CD4-positive, alpha-beta T cell treated with Interleukin-4 for 1 hour (primary cell): ENCODE results near the gene WDR36.

Experiments
- DNase-seq, 2 donors: peaks; one replicate each; pipeline ENCODE4 v3.0.0-alpha.2; 2020 to 2022

WDR36 gene

GRCh38 chr5:111092062-111092853 is at the start of gene WDR36:
Gene WDR36, plus strand, starts transcription at chr5:111092348. Its CDS starts 109 bp downstream, at chr5:111092457.
- DNase-seq = peak; percentile 88 to 93

DNA sequence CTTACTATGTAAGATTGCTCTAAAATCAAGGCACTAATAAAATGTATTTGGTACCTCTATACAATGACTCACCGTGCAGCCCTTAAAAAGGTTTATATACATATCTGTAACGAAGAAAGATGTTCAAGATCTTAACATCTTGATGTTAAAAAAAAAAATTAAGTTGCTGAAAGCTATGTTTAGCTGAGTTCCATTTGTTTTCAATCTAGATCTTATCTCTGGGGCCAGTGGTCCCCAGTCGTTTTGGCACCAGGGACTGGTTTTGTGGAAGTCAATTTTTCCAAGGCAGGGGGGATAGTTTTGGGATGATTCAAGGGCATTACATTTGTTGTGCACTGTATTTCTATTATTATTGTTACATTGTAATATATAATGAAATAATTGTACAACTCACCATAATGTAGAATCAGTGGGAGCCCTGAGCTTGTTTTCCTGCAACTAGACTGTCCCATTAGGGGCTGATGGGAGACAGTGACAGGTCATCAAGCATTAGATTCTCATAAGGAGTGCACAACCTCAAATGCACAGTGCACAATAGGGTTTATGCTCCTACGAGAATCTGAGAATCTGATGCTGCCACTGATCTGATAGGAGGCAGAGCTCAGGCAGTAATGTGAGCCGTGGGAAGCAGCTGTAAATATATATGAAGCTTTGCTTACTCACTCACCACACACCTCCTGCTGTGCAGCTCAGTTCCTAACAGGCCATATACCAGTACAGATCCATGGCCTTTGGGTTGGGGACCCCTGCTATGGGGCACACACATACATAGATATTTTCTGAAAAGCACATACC is 48.2 kb upstream of the WDR36 start:
- DNase-seq = no peak

DNA sequence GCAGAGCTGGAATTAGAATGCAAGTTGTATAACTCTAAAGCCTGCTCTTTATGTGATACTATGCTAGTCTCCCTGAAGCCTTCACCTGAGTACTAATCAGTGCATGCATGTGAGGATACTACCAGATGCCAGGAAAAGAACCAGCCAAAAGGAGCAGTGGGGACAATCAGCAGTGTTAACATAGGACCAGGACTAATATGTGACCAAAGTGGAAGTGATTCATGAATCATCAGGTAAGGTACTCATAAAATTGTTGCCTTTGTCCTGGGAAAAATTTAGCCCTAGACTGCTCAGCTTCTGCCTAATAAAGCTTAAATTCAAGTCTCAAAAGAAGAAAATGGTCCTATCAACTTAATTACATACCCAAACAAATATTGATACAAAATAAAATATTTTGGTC is 34.1 kb upstream of the WDR36 start:
- DNase-seq = no peak

DNA sequence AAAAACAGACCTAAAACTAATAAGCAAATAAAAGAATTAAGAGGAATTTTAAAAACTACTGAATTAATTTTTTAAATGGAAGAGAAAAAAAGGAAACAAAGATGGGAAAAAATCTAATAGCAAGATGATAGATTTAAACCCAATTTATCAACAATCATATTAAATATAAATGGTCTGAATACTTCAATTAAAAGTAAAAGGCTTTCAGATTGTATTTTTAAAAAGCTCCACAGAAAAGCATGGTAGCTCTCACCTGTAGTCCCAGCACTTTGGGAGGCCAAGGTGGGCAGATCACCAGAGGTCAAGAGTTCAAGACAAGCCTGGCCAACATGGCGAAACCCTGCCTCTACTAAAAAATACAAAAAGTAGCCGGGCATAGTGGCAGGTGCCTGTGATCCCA is 32.0 kb upstream of the WDR36 start:
- no peak for DNase-seq

DNA sequence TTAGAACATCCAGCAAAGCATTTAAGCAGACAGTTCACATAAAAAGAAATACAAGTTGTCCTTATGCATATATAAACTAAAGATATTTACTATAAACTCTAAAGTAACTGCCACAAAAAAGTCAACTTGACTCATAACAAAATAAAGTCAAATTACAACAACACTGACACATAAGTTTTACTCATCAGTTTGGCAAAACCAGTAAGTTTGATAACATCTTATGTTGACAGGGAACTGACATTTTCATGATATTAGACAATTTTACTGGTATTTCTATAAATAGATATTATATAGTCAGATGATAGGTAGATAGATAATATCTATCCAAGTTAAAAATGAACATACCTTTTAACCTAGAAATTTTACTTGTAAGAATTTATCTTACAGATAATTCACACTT is 30.5 kb upstream of the WDR36 start:
- no peak for DNase-seq

DNA sequence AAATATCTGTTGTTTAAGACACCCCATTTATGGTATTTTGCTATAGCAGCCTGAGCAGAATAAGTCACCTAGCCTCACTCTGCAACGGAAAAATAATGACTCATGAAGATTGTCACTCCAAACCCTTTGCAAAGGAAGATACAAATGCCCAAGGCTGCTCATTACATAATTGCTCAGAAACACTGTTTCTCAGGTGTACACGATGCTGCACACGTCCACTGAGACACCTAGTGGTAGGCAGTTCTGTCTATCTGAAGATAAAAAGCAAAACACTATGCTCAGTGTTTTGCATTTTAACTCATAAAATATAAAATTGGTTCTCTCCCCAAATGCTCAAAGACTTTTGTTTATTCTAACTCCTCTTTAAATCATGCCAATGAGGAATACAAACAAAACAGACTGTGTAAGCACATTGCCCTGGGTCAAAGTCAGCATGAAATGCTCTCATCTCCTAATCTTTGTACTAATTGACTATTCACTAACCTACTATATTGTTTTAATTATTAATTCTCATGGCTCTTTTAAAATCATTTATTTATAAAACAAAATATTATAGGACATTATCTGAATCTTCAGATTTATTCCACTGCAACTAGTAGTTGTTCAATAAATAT is 28.3 kb upstream of the WDR36 start:
- no peak for DNase-seq

DNA sequence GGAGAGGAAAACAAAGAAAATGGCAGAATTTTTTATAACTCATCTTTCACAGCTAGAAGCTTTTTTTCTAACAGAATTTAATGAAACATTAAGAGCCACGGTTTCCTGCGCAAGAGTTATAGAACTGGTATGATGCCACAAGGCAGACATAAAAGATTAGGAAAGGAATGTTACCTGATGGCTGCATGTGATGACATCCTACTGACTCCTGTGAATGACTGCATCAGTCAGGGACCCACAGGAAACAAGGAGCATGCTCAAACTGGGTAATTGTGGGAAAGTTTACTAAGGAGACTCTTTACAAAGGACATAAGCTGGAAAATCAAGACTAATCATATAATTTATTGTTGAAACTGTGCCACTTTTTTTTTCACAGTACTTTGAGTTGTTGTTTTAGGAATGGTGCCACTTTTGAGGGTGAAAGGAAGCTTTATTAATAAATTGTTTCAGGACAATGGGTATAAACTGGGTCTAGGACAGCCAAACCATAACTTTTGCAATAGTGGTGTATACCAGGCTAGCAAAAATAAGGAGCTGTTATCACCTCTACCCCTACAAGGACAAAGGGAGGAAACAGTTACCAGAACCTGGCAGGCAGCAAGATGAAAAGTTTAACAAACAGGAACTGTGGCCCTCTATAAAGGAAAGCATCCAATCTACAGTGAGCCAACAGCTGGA is 25.7 kb upstream of the WDR36 start:
- DNase-seq = no peak

DNA sequence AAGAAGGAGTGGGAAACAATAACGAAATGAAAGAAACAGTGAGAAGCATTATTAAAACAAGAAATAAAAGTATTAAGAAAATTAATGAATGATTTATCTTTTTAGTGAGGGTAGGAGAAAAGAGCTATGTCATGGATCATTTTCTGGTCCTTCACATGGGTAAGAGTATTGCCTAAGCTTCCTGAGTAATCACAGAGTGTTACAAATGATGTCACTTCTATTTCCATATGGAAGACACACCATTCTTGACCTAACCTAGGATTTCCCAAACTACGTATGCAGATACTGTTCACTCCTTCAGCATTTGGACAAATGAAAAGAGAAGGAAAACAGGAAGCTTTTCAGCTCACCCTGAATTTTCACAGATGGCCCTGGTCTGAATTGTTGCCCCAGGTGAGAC is 23.9 kb upstream of the WDR36 start:
- no peak for DNase-seq

DNA sequence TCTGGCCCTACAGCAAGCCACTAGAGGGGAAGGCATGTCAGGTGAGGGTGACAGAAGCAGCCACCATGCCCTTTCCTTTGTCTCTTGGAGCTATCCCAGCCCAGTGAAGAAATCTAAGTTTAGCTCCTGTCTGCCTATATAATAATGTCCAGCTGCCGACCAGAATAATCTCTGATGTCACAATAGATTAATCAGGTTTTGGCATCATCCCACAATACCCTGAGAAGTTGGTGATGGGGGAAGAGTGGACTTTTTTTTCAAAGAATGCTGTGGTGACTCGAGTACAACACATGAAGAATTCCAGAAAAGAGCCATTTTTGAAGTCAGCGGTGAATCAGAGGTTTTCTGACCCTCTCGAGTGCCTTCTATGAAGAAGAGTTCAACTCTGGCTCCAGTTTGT is 22.3 kb upstream of the WDR36 start:
- no peak for DNase-seq

DNA sequence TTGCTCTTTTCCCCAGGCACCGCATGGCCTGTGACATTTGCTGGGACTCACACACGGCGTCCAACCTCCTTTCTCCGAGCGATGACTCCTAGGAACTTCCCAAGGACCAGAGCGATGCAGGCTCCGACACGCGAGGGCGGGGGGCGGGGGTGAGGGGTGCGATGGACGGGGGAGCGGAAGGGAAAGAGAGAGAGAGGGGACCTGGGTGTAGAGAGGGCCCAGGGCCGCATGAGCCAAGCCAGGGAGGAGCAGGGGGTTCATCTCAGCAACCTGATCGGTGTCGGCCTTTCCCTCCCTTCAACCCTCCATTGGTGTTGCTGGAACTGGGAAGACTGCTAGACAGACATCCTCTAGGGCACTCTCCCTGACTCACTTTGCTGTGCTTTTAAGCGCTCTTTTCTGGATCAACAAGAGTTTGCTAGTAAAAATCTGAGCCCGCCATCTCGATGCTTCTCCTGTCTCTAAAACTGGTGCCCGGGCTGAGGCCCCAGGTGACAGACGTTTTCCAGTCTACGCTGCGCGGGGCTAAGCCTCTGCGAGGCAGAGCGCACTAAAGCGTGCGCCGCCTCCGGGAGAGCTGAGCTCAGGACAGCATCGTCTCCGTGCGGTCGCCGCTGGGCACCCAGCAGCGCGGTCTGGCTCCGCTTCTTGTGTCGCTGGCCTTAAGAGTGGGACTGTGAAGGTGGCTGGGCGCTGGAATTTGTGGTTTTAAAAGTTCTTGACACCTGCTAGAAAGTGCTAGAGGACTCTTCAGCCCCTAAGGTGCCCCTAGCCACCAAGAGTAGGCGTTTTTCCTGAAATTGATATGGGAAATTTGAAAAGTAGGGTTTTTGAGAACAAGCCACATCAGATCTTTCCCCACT is 21.6 kb upstream of the WDR36 start:
- no peak for DNase-seq

GRCh38 chr5:111071413-111071812 is 20.7 kb upstream of the WDR36 start, which contains the start of gene TSLP:
Gene TSLP, plus strand, starts transcription at chr5:111071713. Its CDS starts 178 bp downstream, at chr5:111071891.
- no peak for DNase-seq

DNA sequence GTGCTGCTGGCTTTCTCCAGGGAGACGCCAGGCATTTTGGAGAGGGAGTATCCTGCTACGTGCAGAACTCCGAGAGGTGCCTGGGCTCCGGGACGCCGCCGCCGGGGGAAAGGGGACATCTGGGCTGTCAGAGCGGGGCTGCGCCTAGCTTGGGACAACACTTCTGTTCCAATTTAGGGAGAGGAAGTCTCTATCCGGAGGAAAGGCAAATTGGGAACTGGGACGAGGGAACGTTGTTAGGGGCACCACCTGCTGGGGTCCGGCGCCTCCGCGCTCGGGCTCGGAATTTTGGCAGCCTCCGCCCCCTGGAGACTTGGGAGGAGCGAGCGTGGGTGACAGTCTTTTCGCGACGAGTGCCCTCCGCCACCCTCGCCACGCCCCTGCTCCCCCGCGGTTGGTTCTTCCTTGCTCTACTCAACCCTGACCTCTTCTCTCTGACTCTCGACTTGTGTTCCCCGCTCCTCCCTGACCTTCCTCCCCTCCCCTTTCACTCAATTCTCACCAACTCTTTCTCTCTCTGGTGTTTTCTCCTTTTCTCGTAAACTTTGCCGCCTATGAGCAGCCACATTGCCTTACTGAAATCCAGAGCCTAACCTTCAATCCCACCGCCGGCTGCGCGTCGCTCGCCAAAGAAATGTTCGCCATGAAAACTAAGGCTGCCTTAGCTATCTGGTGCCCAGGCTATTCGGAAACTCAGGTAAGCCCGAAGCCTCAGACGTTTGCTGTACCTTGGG is 19.0 kb upstream of the WDR36 start:
- peak; percentile 40 to 48 for DNase-seq

GRCh38 chr5:111074244-111074643 is 17.9 kb upstream of the WDR36 start:
- no peak for DNase-seq

DNA sequence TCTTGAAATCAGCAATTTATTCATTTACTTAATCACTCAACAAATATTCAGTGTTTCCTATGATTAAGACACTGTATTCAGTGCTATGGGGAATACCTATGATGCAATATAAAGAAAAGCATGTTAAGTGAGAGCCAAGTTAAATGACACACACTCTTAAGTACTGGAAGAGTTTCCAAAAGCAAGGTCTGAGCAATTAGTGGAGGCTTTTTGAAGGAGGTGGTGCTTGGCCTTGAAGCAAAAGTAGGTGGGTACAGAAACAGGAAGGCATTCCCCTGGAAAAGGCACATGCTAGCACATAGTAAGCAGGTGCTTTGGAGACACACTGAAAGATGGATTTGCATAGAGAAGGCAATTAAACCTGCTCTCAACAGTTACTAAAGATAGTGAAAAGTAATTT is 16.6 kb upstream of the WDR36 start:
- DNase-seq = no peak

GRCh38 chr5:111076091-111076490 is 16.1 kb upstream of the WDR36 start:
- DNase-seq = no peak

- DNase-seq = no peak
Measured at GRCh38 chr5:111077678-111078077, 14.5 kb upstream of the WDR36 start.

DNA sequence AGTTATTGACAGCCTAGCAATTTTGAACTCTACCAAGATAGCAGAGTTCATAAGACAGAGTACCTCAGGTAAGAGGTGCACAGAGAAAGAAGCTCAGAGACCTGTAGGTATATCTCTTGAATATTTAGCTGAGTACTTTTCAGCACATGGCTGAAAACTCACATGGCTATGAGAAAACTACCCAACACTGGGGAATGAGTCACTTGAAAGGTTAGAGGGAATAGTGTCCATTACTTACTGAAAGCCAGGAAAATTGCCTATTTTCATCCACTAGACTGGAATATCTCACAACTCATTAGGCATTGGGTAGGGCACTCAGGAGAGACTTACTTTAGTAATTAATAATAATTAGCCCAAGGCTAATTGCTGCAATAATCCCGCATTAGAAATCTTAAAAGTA is 12.3 kb upstream of the WDR36 start:
- no peak for DNase-seq

DNA sequence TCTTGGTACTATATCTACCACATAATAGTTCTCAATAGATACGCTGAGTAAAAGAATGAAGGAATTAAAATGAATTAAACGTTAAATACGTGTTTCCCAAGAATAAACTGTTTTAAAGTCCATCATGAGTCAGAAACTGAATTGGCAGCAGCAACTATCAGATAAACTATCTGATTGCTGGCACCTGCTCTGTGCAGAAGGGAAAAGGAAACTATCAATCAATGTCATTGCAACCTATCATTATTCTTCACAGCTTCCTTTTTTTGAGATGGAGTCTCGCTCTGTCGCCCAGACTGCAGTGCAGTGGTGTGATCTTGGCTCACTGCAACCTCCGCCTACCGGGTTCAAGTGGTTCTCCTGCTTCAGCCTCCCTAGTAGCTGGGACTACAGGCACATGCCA is 8.8 kb upstream of the WDR36 start:
- no peak for DNase-seq

- DNase-seq = no peak
Measured at GRCh38 chr5:111095982-111096381, 3.8 kb downstream of the WDR36 start.

DNA sequence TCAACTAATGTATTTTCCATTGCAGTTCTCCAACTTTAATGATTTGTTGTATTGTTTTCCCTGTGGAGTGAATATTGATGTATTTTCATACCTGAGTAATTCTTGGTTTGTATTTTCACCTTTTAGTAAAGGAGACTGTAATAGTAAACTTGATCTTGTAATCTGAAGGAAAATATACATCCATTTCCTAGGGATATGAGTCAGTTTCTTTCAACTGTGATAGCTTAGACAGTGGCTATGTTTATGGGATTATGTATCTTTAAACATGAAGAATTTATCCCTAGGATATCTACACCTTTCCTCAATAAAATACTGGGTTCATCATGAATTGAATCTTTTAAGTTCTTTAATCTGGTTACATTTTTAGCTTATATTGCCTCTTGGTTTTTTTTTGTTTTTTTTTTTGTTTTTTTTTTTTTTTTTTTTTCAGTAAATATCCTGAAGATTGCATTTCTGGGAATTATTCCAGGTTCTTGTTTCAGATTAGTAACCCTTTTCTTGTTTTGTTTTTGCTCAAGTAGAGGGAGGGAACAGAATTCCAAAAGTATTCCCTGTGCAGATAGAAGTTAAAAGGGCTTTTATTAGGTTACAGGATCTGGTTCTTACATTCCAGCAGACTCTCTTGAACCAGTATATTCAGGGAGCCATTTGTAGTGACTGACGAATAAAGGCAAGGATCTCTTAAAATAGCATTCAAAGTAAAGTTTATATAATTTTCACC is 7.1 kb downstream of the WDR36 start:
- DNase-seq = no peak
